GOT3 (cell line): ENCODE data around the gene MECR.
A peak's percentile ranks its signal among the peaks of the same experiment; 100 is the strongest.

Experiments used
- DNase-seq: peaks from one replicate; lab custom pipeline; 2025; ENCODE audit warnings: mixed read lengths; lab: John Stamatoyannopoulos, UW

MECR gene

GRCh38 chr1:29255134-29255666, 24.5 kb upstream of the MECR start:
- DNase-seq = no peak

DNA sequence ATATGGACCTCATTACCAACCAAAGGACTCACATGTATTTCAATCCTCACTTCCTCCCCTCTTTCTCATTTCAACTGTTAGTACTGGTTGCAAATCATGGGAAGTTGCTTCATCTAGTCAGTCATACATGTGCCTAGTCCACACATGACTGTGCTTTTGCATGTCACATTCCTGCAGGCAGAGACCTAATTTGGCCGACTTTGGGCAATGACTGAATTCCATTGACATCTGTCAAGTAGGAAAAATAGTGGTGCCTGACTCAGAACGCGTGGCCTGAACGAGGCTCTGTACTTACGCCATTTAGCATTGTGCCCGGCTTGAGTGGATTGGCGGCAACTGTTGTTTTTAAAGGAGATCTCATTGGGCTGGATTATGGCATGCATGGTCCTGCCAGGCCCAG, 23.6 kb upstream of the MECR start:
- DNase-seq = no peak

DNA sequence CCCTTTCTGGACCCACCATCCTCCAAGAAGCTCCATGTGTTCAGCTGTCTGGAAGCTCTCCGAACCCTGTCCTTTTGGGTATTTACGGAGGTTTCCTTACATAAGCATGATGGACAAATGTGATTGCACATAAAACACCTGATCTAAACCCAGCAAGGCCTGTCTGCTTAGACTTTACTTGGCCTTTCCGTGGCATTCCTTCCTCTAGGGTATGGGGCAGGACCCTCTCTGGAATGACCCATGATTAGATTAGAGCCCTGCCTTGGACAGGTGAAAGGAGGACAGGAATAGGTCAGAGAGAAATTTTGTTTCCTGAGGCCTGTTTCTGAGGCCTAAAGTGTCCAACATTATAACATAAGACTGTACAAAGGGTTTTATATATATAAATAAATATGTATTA, 22.4 kb upstream of the MECR start:
- no peak for DNase-seq

DNA sequence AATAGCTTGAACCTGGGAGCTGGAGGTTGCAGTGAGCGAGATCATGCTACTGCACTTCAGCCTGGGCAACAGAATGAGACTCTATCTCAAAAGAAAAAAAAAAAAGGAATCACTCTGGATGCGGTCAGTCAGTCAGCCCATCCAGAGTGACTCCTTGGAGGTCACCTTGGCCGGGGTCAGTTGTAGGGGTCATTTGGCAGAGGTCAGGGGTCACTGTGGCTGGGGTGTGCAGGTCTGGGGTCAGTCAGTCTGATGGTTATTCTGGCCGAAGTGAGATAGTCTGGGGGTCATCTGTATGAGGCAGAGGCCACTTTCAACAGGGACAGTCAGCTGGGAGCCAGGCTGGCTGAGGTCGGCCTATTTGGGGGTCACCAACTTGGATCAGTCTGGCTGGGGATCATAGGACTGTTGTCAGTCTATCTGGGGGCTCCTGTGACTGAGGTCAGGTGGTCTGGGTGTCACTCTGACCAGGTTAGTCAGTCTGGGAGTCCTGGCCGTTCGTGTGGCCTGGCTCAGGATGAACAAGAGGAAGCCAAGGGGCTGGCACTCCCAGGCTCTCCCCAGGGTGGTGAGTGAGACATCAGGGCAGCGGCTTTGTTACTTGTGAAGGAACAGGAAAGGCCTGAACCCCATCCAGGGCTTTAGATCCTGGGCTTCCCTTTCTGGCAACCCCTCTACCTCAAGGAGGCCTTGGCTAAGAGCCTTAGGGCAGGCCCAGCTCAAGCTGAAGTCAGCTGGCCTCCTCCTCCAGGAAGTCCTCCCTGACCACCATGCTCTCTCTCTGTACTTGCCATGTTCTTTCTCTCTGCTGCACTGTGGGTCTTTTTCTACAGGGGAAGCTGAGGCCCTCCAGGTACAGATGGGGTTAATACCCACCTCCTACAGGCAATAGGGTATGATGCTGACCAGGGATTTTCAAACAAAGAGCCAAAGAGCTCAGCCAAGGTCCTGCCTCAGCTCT, 20.7 kb upstream of the MECR start:
- no peak for DNase-seq

DNA sequence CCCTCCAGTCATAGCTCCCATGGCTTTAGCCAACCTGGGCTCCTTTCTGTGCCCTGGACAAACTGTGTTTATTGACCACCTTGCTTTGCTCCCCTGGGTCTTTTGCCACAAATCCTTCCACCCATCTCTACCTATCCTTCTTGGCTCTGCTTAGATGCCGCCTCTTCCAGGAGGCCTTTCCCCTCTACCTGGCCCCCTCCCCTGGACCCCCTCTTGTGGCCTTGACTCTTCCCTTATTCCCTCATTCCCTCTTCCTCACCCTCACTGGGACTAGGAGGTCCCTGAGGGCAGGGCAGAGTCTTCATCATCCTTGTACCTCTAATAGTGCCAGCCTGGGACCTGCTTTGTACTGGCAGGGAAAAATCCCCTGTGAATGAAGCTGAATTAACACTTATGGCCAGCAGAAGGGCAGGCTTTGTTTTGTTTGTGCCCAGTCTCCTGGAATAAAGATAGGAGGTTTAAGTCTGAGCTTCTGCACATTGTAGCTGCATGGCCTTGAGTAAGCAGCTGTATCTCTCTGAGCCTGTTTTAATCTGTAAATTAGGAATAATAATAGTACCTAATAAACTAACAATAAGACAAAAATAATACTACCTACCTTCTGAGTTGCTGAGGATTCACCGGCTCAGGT, 19.3 kb upstream of the MECR start:
- DNase-seq = no peak

DNA sequence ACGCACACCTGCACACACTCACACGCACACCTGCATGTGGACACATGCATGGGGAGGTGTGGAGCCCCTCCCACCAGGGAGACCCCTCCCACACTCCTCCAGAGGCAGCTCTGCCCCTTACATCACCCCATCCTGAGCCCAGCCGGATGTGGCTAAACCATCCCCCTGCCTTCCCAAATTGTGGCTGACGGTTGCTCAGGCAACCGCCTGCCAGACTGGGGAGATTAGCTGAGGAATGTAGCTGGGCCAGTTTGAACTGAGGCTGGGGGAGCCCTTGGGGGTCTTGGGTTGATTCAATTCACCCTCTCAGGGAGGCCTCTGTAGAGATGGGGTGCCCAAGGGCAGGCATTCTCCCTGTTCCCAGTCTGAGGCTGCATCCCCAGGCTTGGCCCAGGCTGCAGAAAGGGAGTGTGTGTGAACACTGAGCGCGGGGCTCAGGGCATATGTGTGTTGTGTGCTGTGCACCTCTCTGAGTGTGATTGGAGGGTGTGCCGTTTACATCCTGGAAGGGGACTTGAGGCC, 18.5 kb upstream of the MECR start:
- DNase-seq = no peak

- DNase-seq = no peak
Measured at GRCh38 chr1:29248409-29248808, 17.7 kb upstream of the MECR start.

DNA sequence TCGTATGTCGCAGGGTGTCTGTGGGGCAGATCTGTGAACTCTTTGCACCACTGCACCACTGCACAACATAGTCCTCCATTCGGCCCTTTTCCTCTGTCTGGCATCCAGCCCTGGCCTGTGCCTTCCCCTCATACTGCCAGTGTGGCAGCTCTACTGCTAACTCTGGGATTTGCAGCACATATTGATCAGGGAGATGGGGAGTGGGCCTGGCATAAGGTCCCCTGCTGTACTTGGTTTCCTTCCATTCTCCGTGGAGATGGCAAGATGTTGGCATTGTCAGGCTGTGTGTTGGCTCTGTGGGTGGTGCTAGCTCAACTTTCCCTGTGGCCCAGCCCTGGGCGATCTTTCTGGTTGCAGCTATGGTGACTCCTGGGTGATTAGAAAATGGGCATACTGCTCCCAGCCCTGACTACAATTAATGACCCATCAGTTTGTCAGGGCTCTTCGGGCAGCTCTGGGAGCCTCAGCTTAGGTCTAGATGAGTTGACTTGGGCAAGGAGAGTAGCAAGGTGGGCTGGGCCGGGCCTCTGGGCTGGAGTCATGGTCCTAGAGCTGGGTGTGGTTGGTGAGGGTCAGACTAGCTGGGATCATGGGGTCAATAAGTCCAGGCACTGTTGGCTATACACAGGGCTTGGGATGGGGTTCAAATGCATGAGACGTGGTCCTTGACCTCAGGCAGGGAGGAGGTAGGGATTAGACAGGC, 17.0 kb upstream of the MECR start:
- no peak for DNase-seq

DNA sequence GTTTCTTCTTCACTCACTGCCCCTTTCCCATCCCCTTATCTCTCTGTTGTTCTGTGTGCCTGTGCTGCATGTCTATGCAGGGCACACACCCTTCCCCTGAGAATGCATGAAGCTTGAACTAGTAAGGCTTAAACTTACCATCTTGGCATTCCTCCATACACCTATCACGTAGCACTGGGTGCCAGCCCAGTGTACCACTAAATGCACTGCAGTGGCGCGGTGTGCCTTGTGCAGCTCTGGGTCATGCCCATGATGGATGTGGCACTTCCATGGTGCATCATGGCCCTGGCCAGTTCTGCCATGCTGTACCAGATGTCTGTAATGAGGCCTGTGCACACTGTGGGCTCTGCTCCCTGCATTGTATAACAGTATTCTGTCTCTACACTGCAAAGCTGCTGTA, 16.3 kb upstream of the MECR start:
- DNase-seq = no peak

- no peak for DNase-seq
Measured at GRCh38 chr1:29245876-29246275, 15.1 kb upstream of the MECR start.

DNA sequence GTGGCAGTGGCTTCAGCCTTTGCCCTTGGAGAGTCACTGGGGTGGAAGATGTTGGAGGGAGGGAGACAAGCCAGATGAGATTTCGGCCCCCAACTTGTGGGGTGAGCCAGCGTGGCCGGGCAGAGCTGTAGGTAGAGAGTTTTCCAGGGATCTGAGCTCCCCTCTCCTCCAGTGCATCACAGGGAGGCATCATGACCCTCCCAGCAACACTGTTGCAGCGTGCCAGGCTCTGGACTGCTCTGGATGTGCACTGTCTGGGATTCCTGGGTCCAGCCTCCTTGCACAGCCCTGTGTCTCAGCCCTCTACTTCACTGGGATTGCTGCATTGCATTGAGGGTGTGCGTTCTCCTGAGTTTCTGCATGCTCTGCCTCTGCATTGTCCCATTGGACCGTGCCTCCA, 14.5 kb upstream of the MECR start:
- no peak for DNase-seq

DNA sequence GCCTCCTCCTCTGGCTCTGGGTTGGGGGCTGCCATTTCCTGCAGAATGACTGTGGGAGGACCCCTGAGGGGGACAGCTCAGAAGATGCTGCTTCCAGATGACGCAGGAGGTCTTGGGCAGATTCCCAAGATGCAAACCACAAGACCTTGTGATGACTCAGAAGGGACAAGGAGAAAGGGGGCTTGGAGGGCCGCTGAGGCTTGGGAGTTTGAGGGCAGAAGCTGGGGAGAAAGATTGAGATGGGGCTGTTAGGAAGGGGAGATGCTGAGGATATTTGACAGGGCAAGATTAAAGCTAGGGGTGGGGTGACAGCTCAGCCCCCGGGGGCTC, 13.1 kb upstream of the MECR start:
- DNase-seq = no peak

GRCh38 chr1:29243023-29243870, 12.5 kb upstream of the MECR start:
- DNase-seq = no peak

DNA sequence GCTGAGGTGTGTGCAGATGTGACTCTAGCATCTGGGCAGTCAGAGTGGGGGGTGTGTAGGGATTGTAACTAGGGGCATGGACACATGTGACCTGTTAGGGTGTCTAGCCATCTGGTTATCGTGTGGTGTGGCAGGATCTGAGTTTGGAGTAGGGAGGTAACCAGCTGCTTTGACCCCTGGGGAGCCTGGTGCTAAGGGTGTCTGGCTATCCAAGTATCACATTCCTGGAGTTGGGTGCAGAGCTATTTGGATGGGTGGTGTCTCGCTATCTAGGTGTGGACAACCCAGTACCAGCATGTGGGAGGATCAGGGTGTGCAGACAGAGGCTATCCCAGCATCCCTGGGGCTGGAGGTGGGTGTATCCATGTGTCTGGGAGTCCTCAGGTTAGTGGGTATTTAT, 10.3 kb upstream of the MECR start:
- DNase-seq = no peak

- no peak for DNase-seq
Measured at GRCh38 chr1:29240400-29240837, 9.7 kb upstream of the MECR start.

DNA sequence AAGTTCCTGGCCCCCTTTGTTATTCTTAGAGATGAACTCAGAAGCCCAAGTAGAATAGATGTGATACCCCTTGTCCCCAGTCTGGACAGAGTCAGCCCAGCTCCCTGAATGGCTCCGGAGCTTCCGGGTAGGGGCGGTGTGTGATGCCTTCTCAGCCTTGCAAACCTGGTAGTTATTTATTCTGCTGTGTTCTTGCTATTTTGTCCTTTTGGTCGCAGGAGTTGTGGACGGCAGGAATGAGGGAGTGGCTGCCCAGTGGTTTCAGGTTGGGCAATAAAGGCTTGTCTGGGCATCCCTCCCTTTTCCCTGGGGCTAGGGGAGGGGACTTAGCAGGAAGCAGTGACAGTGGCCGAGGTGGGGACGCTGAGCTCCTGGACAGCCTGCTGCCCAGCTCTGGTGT, 8.4 kb upstream of the MECR start:
- no peak for DNase-seq

DNA sequence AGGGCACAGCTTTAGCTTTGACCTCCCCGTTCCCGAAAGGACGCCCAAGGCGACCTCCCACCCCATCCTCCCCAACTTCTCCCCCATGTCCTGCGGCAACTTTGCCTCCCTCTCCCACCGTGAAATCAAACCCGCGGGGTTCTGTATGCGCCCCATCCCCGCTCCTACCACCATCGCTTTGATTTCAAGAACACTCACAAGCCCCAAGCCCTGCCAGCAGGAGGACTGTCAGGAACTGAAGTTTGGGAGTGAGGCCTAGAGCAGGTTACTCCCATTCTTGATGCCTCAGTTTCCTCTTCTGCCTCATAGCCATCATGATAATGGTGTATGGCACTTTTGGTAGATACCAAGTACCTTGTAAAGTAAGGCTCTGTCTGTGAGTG, 7.9 kb upstream of the MECR start:
- no peak for DNase-seq

DNA sequence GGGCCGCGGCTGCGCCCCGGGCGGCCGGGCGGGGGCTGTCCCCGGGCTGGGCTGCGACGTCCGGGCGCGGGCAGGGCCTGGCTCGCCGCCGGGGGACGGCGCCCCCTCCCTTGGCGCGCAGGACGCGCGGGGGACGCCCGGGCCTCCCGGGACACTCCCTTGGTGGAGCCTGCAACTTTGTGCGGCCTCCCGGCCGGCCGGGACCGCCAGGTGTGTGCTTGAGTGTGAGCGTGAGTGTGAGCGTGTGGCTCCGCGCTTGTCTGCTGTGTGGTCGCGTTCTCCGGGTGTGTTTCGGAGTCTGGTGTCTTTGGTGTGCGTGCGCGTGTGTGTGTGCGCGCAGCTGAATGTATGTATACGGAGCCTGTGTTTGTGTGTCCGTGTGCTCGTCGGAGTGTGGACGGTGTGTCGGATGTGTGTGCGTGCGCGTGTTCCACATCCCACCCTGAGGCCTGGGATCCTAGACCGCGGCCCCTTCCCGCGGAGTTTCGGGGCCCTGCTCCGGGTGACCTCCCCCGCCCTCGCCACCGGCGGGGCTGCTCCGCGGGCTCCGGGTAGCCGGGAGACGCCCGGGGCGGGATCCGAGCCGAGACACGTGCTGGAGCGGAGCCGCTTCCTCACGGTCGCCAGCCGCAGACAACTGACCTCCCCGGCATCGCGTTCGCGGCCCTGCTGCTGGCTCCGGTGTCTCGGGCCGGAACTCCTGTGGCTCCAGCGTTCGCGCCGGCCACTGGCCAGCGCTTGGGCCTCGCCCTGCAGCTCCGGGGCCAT, 7.3 kb upstream of the MECR start:
- DNase-seq = no peak

DNA sequence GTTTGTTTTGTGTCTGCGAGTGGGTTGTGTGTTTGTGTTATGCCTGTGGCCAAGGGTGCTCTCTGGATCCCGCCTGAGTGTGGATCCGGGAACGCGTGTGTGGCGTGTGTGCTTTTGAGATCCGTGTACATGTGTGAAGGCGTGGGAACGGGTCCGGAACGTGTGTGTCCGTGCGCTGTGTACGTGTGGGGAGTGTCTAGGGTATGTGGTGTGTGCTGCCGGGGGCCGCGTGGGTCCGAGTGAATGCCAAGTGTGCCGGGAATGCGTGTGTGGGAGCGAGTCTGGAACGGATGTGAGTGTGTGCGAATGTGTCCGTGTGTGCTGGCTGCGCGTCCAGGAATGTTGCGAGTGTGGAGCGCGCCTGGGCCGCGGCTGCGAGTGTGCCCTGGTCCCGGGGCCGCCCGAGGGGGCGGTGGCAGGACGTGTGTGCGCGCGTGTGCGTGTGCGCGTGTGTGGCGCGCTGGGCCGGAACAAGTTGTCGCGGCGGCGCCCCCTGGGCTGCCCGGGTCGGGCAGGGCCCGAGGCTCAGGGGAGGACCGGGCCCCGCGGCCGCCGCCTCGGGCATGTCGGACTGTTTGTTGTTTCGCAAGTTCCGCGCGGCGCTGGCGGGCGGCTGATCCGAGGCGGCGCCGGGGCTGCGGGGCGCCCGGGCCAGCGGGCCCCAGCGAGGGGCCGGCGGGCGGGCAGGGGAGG, 6.5 kb upstream of the MECR start:
- DNase-seq = peak; percentile 33

- no peak for DNase-seq
Measured at GRCh38 chr1:29236712-29237128, 6.0 kb upstream of the MECR start.
